BE2C (cell line): ENCODE data around the gene RELT.

ENCODE experiments used
- DNase-seq: peaks from one replicate; pipeline ENCODE4 v3.0.0-alpha.2; 2020
- H3K27me3 ChIP-seq: fragments of 250-450 bp; sonication (Bioruptor Pico); 2 replicates; pipeline ENCODE4 v1.5.1; 2020; ENCODE audit warnings: mild to moderate bottlenecking
- H3K36me3 ChIP-seq: fragments of 250-450 bp; sonication (Bioruptor Pico); 2 replicates; pipeline ENCODE4 v1.5.1; 2020; ENCODE audit warnings: mild to moderate bottlenecking
- H3K4me1 ChIP-seq: fragments of 250-450 bp; sonication (Bioruptor Pico); 2 replicates; pipeline ENCODE4 v1.5.1; 2020
- H3K4me3 ChIP-seq: 2 replicates; pipeline ENCODE4 v1.5.1; 2011; ENCODE audit warnings: low read depth, low read length
- H3K9me3 ChIP-seq: fragments of 250-450 bp; sonication (Bioruptor Pico); 2 replicates; pipeline ENCODE4 v1.5.1; 2020
- TF ChIP-seq, protein P1 (sequence below): IDR thresholded peaks from 2 replicates; pipeline ENCODE4 v1.5.1; 2012; ENCODE audit warnings: mild to moderate bottlenecking, low read depth, low read length

The RELT gene

DNA sequence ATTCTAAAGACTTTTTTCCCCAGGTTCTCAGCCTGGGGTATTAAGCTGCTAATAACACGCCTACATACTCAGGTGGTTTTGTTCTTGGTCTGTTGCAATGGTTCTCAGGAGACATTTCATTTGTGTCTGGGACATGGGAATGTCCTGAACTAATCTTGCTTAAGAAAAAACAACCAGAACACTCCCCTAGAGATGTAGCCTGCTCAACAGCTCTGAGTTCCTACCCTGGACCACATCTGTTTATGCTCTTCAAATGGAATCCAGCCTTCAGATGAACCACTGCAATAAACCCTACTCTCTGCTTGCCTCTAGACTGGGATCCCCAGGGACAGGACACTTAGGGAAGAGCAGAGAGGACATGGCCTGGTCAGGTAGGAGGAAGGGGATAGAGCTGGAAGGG lies 29.9 kb downstream of the RELT start:
- TF ChIP-seq, protein P1, sequence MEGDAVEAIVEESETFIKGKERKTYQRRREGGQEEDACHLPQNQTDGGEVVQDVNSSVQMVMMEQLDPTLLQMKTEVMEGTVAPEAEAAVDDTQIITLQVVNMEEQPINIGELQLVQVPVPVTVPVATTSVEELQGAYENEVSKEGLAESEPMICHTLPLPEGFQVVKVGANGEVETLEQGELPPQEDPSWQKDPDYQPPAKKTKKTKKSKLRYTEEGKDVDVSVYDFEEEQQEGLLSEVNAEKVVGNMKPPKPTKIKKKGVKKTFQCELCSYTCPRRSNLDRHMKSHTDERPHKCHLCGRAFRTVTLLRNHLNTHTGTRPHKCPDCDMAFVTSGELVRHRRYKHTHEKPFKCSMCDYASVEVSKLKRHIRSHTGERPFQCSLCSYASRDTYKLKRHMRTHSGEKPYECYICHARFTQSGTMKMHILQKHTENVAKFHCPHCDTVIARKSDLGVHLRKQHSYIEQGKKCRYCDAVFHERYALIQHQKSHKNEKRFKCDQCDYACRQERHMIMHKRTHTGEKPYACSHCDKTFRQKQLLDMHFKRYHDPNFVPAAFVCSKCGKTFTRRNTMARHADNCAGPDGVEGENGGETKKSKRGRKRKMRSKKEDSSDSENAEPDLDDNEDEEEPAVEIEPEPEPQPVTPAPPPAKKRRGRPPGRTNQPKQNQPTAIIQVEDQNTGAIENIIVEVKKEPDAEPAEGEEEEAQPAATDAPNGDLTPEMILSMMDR, result no peak
- Histone ChIP-seq H3K4me3 (no peak overlapping the region), H3K27me3 (no peaks in the 10 kb centered on the region), H3K36me3 (peaks cover 12% of the 10 kb centered on the region), H3K9me3 (no peaks in the 10 kb centered on the region), H3K4me1 (no peaks in the 10 kb centered on the region)
- no peak for DNase-seq

DNA sequence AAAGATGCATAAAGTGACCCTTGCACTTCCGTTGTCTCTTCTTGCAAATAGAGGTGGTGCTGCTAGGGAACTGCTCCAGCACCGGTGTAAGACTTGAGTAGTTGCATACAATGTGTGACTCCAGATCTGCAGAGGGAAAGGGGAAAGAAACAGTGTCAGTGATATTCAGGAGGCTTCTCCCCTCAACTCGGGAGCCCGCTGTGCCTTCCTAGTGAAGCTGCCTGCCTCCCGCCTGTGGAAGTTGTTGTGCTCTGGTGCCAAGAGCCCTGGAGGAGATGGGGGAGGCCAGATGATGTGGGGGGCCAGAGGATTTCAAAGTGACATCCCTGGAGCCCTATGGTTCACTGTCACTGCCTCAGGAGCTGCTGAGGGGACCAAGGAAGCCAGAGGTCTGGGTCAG lies 30.4 kb downstream of the RELT start:
- DNase-seq, result no peak

DNA sequence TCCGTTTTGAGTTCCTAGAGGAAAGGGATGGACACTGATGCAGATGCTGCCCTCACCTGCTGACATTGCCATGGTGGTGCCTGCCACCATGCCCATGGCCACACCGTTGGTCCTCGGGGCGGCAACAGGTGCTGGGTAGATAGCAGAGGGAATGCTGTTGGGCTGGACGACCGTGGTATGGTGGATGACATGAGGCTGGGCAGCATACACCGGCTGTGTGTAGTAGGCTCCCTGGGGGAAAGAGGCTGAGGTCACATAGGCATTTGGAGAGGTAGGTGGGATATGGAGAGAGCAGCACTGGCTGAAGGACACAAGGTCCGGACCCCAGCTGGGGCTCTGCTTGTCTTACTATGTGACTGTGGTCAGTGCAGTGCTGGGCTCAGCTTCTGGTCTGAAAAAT lies 33.2 kb downstream of the RELT start:
- H3K27me3 ChIP-seq, result no peaks in the 10 kb centered on the region
- DNase-seq, result no peak
- no peaks in the 10 kb centered on the region for H3K4me1 ChIP-seq
- H3K9me3 ChIP-seq, result no peaks in the 10 kb centered on the region
- H3K36me3 ChIP-seq, result peaks cover 15% of the 10 kb centered on the region
- H3K4me3 ChIP-seq, result no peak overlapping the region
- TF ChIP-seq, protein P1, result no peak

More for the DNA sequence above, 30.4 kb downstream of the RELT start:
- no peaks in the 10 kb centered on the region for H3K27me3 ChIP-seq
- no peaks in the 10 kb centered on the region for H3K4me1 ChIP-seq
- H3K9me3 ChIP-seq, result no peaks in the 10 kb centered on the region
- peaks cover 12% of the 10 kb centered on the region for H3K36me3 ChIP-seq
- TF ChIP-seq, protein P1, result no peak
- no peak overlapping the region for H3K4me3 ChIP-seq

DNA sequence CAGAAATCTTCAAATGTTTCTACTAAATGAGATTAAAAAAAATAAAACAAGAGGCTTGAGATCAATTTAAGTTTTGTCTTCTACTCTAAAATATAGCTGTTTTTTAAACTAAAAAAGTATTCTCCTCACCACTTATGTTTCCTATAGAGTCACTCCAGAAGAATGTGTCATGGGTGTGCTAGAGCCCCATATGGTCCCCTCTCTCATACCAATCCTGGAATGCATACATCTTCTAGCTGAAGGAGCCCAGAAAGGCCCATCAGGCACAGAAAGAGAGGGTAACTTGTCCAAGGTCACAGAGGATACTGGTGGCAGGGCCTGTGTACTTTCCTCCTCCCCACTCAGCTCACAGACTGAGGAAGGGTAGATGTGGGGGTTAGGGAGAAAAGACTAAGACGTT lies 34.4 kb downstream of the RELT start:
- TF ChIP-seq, protein P1, result no peak
- Histone ChIP-seq H3K4me1 (peaks cover 5% of the 10 kb centered on the region; the same call in 1 of the 2 replicates), H3K4me3 (no peak overlapping the region), H3K36me3 (peaks cover 15% of the 10 kb centered on the region), H3K27me3 (no peaks in the 10 kb centered on the region), H3K9me3 (no peaks in the 10 kb centered on the region)
- no peak for DNase-seq

DNA sequence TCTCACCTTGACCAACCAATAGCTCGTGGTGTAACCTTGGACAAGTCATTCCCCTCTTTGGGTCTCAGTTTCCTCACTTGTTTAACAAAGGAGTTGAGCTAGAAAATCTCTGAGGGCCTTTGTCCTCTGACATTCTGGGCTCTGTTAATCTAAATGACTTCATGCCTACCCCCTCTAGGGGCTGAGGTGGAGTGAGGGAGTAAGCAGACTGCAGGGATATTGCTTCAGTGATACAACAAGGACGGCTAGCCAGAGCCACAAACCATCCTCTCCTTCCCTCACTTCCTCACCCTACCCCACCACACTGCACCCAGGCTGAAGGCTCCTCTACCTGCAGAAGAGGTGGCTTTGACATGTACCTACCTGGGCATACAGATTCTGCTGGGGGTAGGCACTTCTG lies 34.8 kb downstream of the RELT start:
- no peaks in the 10 kb centered on the region for H3K9me3 ChIP-seq
- H3K36me3 ChIP-seq, result peaks cover 15% of the 10 kb centered on the region
- TF ChIP-seq, protein P1, result no peak
- H3K27me3 ChIP-seq, result no peaks in the 10 kb centered on the region
- H3K4me3 ChIP-seq, result no peak overlapping the region
- no peak for DNase-seq
- peaks cover 5% of the 10 kb centered on the region; the same call in 1 of the 2 replicates for H3K4me1 ChIP-seq

DNA sequence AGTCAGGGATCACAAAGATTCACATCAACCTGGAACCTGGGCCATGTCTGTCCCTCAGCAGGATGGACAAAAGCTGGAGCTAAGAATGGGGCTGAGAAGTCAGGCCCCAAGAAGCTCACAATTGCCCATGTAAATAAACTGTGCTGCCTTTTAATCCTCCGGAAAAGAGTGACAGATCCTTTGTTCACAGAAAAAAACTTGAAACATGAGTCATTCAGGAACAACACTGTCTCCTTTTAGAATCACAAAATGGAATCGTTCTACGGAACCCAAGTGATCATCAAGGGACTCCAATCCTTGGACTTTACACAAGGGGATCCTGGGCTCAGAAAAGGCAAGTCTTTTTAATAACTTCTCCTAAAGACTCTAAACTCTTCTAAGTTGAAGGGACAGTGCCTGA lies 36.1 kb downstream of the RELT start:
- TF ChIP-seq, protein P1, result no peak
- peaks cover 5% of the 10 kb centered on the region for H3K4me1 ChIP-seq
- H3K4me3 ChIP-seq, result no peak overlapping the region
- H3K27me3 ChIP-seq, result no peaks in the 10 kb centered on the region
- peaks cover 13% of the 10 kb centered on the region for H3K36me3 ChIP-seq
- no peak for DNase-seq
- H3K9me3 ChIP-seq, result no peaks in the 10 kb centered on the region
